Activated T-helper 1 cell treated with anti-CD3 and anti-CD28 coated beads, Interleukin-2, amount 50 U/mL, for 16 hours (primary cell): ENCODE data around the gene SSUH2.
"Not testable (repeated sequence)": the region's sequence is repeated elsewhere in the genome, so short reads cannot be mapped to it uniquely, and the experiment has no call there.

Experiments
- DNase-seq, 2 donors: peaks; one replicate each; pipeline ENCODE4 v3.0.0-alpha.2; 2020; ENCODE audit warnings: low read depth in 1 of 2, low spot score in 1 of 2

SSUH2 gene

DNA sequence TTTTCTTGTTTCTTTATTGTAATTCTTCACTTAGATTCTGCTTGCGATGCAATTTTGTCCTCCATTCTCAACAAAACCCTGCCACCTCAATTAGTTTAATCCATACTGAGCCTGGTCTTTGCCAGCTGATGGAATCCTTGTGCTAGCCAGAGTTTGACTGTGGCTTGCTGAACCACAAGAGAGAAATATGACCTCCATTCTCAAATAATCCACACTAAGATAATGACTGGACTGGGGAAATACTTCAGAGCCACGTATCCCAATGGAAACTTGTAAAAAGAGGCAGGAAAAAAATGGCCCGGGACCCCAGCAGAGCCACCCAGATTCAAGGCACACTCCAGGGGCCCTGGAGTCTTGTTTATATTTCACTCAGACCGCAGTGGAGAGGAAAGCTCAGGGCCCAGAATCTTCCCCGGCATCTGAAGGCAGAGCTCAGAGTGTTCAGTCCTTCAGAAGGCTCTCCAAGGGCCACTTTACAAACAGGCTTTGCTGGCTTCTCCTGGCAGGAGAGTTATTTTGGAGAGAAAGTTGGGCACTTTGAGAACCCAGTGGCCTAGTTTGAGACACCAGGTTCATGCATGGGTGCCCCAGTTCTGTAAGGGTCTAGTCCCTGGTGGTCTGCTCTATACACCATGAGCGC lies 62.7 kb downstream of the SSUH2 start:
- no peak for DNase-seq

DNA sequence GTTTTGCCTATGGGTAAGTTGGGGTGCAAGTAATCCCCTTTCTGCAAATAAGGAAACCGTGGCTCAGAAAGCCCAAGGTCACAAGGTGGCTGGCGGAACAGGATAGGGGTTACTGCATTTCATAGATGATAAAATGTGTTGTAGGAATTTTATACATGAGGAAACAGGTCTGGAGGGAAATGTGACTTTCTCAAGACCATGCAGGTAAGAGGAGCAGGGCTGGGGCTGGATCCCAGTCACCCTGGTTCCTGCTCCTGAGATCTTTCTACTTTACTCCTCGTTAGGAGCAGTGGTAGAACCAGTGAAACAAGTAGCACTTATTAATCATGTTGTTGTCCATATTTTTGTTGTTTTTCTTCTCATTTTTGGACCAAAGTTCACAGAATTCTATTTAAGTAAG lies 63.2 kb downstream of the SSUH2 start:
- no peak for DNase-seq

DNA sequence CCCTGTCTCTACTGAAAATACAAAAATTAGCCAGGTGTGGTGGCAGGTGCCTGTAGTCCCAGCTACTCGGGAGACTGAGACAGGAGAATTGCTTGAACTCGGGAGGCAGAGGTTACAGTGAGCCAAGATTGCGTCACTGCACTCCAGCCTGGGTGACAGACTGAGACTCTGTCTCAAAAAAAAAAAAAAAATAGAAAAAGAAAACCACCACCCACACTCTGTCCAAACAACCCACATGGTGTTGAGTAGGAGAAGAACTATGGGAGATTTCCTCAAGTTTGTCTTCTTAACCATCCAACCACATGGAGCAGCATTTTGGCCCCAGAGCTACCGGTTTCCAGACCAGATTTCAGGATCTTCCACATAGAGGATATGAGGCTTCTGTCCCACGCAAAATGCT lies 64.2 kb downstream of the SSUH2 start:
- DNase-seq = not testable (repeated sequence)

DNA sequence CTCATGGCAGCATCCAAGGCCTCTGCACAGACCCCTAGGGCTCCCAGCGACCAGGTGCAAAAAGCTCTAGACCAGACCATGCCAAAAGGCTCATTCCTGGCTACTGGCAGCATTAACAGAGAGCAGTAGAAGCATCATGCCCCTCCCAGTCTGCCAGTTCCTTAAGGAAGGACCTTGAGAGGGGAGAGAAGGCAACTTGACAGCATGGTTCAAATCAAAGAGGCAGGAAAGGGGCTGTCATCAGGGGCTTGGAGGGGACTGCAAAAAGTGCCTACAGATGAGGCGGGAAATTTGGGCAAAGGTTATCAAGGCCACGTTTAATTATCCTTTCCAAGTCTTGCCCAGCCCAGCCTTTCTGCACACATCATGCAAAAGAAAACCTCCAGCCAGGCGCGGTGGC lies 64.7 kb downstream of the SSUH2 start:
- DNase-seq = no peak

DNA sequence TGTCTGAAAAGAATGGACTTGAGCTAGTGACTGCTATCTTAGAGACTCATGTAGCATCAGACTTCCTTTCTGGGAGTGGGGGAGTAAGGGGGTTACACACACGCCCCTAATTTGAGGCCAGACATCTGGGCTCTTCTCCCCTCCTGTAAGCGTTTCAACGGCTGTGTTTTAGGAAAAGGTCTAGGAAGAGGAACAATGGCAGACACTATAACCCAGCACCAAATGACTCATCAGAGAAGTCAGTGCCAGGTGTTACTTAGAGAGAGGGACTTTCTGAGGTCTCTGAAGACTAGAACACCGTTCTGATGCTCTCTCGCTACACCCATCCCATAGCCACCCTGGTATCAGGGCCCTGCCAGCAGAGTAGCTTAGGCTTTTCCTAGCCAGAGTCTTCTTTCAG lies 65.5 kb downstream of the SSUH2 start:
- no peak for DNase-seq

DNA sequence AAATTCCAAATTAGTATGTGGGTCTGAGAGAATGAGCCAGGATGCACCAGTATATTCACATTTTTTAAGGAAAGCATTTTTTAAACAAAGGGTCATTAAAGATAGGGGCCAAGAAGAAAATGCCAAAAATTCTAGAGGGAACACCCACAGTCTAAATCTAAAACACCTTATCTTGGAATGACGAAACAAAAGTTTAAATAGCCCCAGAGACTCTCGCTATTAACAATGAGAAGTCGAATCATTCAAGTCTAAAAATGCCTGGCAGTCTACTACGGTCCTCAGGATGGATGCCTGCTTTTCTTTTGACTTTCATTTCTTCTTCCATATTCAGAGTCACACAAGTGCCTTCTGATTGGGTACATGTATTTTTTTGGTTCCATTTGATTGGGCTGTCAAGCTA lies 66.3 kb downstream of the SSUH2 start:
- no peak for DNase-seq

DNA sequence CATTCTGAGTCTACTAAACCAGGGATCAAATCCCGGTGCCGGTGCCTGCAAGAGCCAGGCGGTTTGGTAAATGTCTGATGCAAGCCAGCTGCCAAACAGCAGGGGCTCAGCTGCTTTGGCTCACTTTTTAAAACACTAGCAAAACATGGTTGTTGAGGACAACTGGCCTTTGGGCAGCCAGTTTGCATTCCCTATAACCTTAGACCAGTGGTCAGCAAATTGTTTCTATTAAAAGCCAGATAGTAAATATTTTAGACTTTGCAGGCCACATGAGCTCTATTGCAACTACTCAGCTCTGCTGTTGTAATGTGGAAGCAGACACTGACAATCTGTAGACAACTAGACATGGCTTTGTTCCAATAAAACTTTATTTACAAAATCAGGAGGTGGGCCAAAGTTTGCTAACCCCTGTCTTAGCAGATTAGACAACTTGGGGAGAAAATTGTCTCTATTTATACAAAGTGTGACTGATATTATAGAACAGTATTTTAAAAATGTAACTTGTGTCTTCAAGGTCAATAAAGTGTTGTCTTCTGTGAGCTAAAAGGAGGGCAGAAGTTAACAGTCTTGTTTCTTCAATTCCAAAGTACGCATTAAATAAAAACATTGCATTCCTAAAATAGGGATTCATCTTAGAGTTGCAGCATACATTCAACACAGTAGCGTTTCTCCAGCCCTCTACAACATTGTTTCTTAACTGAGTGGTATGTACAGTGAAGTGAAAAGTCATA lies 67.6 kb downstream of the SSUH2 start:
- no peak for DNase-seq

DNA sequence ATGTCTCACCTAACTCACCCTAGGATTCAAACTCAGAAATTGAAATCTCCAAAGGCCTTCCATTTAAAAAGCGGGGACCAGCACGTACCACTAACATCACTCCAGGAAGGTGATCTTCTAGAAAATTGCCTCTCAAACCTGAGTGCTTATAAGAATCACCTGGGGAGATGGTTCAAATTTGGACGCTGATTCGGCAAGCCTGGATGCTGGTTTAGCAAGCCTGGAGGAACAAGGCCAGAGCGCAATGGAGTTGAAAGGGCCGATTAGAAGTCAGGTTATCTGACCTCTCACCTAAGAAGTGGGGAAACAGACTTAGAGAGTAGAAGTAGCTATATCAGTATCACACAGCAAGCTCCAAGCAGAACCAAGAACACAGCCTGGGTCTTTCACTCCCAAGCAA lies 68.2 kb downstream of the SSUH2 start:
- DNase-seq = no peak

DNA sequence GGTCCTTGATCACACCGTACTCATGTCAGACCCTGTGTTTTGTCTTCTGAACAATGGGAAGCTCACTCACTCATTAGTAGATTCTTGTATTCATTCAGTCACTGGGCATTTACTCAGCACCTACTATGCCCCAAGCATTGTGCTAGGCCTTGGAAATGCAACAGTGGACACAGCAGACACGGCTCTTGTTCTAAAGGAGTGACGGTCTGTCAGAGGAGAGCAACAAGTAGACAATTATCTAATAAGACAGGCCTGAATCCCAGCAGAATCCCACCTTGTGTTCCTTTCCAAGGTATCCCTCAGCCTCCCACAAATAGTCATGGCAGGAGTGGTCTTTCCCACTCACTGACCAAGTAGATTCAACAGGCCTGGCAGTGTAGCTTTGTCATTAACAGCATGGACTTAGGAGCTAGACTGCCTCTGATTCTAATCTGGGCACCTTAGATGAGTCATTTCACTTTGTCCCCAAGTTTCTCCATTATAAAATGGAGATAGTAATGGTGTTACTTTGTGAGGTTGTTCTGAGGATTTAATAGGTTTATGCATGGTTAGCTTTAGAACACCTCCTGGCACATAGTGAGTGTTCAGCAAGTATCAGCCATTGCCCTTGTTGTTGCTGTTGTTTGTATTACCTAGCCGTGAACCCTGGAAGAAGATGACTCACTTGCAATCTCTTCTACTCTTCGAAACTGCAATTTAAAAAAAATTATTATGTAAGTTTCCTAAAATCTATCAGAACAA lies 69.1 kb downstream of the SSUH2 start:
- DNase-seq = no peak

DNA sequence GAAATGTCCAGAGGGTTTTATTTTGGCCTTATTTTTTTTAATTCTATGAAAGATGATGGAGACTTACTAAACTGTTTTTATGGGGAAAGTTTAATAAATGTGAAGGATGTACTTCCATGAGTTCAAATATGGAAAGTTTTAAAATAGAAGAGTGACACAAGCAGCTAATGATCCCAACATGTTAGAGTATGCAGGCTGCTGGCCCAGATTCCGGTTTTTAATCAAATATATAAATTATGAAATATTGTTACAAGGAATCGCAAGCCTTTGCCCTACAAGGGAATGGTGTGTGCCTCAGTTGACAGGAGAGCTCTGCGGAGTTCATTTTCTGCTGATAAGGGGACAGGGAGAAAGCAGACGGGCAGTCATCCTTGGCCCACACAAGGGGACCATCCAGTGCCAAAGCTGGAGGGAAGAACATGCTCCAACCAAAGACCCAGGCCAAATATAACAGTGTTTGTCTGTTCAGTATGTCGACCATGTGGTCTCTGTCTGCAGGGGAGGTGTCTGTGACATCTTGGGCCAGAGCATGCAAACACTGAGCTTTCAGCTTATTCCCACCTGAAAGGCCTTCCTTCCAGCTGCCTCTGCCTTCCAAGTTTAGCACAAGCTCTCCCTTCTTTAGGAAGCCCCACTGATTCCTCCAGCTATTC lies 69.8 kb downstream of the SSUH2 start:
- DNase-seq = no peak

DNA sequence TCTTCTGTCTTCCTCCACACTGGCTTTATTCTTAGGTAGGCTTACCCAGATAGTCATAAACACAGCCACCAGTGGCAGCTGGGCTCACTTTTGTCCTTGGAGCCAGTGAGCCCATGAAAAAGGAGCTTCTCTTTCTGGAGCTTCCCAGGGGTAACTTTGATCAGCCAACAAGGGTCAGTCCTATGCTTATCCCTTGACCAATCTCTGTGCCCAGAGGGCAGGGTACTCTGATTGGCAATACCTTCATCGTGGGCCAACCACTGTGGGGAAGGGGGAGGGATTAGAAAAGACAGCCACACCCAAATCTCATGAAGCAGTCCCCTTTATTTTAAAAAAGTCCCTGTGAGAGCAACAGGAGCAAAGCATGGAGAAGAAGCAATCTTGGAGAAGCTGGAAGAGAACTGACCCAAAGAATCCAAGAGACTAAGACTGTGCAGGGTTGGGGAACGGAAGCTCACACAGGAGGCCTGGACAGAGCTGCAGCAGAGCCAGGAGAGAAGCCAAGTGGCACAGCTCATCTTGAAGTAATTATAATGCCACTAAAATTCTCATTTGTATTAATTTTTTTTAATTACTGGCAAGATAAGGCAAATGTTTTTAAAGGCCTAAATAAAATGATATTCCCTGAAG lies 70.4 kb downstream of the SSUH2 start:
- DNase-seq = no peak

DNA sequence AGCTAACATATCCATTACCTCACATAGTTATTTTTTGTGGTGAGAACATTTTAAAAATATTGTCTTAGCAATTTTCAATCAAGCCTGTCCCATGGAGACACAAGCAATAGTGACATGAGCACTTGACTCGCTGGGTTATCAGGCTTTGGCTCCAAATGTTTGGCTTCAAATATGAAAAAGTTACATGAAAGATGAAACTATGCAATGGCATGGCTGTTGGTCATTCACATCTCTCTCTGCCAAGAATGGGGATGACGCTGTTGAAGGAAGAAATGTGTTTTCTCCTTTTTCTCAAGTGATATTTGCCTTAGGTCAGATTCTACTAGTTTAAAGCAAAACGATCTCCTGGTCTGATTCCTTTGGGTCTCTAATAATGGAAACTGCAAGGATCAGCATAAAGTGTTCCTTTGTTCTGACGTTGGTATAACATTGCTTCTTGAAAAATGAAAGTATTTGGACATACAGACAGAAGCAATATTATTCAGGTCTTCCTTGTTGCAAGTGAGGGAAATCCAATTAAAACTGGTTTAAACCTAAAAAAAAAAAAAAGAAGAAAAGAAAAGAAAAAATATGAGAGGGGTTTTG lies 71.2 kb downstream of the SSUH2 start:
- no peak for DNase-seq

DNA sequence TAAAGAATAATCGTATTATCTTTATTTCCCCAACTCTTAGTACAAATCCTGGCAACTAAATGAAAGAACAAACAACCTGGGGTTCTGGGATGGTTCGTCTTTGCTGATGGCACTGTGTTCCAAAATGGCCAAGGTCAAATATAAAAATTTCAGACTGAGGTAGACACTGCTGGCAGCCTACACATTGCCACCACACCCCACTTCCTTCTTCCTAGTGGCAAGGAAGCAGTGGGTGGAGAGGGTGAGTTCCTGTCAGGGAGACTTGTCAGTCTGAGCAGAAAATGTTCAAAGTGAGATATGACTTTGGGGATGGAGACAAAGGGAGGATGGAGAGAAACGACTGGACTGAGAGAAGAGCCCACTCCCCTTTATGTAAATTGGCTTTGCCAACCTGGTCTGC lies 73.3 kb downstream of the SSUH2 start:
- no peak for DNase-seq
